ENCODE measurements around the gene LAYN.

LAYN gene

DNA sequence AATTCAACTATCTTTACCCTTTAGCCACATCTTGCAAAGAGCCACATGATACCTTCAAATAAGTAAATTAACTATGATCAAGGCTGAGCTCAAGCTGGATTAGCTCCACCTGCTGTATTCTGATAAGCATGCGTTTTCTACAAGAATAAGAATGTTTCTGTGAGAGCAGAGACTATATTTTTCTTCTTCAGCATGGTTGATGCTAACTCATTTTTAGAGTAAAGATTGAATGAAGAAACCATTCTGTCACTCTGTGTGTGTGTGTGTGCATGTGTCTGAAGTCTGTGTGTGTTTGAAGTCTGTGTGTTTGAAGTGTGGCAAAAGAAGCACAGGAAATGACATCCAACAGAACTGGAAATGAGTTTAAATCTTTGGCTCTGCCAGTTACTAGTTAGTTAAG lies 12.0 kb upstream of the LAYN start:
- no peak overlapping the region for H3K4me3 ChIP-seq (ENCODE audit: low read depth, low read length)
- TF ChIP-seq, protein P1, sequence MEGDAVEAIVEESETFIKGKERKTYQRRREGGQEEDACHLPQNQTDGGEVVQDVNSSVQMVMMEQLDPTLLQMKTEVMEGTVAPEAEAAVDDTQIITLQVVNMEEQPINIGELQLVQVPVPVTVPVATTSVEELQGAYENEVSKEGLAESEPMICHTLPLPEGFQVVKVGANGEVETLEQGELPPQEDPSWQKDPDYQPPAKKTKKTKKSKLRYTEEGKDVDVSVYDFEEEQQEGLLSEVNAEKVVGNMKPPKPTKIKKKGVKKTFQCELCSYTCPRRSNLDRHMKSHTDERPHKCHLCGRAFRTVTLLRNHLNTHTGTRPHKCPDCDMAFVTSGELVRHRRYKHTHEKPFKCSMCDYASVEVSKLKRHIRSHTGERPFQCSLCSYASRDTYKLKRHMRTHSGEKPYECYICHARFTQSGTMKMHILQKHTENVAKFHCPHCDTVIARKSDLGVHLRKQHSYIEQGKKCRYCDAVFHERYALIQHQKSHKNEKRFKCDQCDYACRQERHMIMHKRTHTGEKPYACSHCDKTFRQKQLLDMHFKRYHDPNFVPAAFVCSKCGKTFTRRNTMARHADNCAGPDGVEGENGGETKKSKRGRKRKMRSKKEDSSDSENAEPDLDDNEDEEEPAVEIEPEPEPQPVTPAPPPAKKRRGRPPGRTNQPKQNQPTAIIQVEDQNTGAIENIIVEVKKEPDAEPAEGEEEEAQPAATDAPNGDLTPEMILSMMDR (IDR thresholded peaks at IDR 0.05; ENCODE audit: low read depth, low read length, missing control alignments): peak; percentile 24
- in situ Hi-C loops (cut with HindIII; ENCODE audit: low sequenced_read_pairs): no loop called here
- no peak for DNase-seq (ENCODE audit: low read depth)

DNA sequence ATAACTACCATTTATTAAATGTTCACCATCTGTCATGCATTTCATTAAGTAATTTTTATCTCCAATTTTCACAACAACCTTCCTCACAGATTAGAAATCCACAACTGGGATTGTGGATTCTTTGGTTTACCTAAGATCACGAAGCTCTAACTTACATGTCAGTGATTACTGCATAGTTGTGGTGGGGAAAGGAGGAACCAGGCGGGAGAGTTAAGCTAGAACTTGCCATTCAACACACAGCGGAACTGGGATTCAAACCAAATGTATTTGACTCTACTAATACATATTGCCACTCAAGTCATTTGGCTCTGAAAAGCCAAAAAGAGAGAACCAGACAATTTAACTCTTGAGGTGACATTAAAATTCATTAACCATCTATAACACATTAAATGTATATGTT lies 10.4 kb upstream of the LAYN start:
- in situ Hi-C loops (cut with HindIII; ENCODE audit: low sequenced_read_pairs): no loop called here
- DNase-seq (ENCODE audit: low read depth): no peak
- TF ChIP-seq, protein P1 (IDR thresholded peaks at IDR 0.05; ENCODE audit: low read depth, low read length, missing control alignments): no peak
- H3K4me3 ChIP-seq (ENCODE audit: low read depth, low read length): no peak overlapping the region

DNA sequence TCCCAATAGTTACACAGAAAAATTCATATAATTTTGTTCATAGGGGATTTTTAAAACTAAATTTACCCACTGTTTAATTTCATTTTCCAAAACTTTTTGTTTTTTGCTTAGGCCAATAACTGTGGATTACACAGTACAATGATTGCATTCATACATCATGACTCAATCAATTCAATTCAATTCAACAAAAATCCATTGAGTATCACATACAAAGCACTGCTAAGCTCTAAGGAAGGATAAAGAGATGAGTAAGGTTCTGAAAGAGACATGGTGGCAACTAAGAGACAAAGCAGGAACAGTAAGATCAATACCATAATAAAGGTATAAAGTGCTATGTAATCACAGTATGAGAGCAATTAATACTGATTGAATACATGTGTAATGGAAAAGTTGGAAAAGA lies 9.4 kb upstream of the LAYN start:
- in situ Hi-C loops (cut with HindIII; ENCODE audit: low sequenced_read_pairs): no loop called here
- H3K4me3 ChIP-seq (ENCODE audit: low read depth, low read length): no peak overlapping the region
- no peak for DNase-seq (ENCODE audit: low read depth)
- TF ChIP-seq, protein P1 (IDR thresholded peaks at IDR 0.05; ENCODE audit: low read depth, low read length, missing control alignments): no peak

DNA sequence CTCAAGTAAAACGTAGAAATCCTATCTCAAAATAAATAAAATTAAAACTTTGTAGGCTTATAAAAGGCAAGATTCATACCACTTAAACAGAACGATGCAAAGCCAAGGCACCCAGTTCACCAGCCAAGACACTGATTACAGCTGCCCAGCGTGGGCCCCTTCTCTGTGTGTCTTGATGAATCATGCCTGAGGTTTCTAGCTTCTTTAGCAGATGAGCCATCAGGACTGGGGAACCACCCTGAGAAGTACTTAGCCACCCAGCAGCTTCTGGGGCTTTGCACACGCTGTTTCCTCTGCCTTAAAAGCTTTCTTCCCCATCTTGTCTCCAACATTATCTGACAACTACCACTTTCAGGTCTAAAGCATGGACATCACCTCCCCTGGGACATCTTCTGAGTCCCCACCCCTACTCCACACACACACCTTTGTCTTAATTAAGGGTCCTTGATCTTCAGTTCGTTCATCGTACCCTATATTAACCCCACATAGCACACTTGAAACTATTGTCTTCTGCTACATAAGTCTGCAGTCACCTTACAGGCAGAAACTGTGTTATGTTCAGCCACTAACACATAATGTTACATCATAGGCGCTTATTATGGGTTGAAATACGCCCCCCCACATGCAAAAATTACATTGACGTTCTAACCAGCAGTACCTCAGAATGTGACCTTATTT lies 8.7 kb upstream of the LAYN start:
- no peak overlapping the region for H3K4me3 ChIP-seq (ENCODE audit: low read depth, low read length)
- TF ChIP-seq, protein P1 (IDR thresholded peaks at IDR 0.05; ENCODE audit: low read depth, low read length, missing control alignments): no peak
- peak; percentile 68 for DNase-seq (ENCODE audit: low read depth)
- in situ Hi-C loops (cut with HindIII; ENCODE audit: low sequenced_read_pairs): no loop called here

DNA sequence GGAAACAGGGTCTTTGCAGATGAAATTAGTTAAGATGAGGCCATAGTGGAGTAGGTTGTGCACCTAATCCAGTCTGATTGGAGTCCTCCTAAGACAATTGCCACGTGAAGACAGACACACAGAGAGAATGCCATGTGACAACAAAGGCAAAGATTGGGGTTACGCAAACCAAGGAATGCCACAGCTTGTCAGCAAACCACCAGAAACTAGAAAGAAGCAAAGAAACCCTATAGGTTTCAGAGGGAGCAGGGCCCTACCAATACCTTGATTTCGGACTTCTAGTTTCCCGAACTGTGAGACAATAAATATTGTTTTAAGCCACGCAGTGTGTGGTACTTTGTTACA lies 8.2 kb upstream of the LAYN start:
- in situ Hi-C loops (cut with HindIII; ENCODE audit: low sequenced_read_pairs): no loop called here
- no peak for DNase-seq (ENCODE audit: low read depth)
- TF ChIP-seq, protein P1 (IDR thresholded peaks at IDR 0.05; ENCODE audit: low read depth, low read length, missing control alignments): no peak
- no peak overlapping the region for H3K4me3 ChIP-seq (ENCODE audit: low read depth, low read length)

GRCh38 chr11:111535281-111535680 lies 5.2 kb upstream of the LAYN start:
- TF ChIP-seq, protein P1 (IDR thresholded peaks at IDR 0.05; ENCODE audit: low read depth, low read length, missing control alignments): no peak
- no peak for DNase-seq (ENCODE audit: low read depth)
- no peak overlapping the region for H3K4me3 ChIP-seq (ENCODE audit: low read depth, low read length)
- in situ Hi-C loops (cut with HindIII; ENCODE audit: low sequenced_read_pairs): no loop called here

All from astrocyte of the cerebellum (primary cell).